Nephron progenitor cell (in vitro differentiated cells): Measurements from ENCODE around the gene ZNF280B.
"Not testable (repeated sequence)": the region's sequence is repeated elsewhere in the genome, so short reads cannot be mapped to it uniquely, and the experiment has no call there.

Experiments used
- DNase-seq: peaks from one replicate; pipeline ENCODE4 v3.0.0; 2021
- H3K27ac Mint-ChIP-seq: 2 replicates; pipeline ENCODE4 v1.8.0; 2021; ENCODE audit warnings: mild to moderate bottlenecking, moderate library complexity, mixed read lengths
- H3K27me3 Mint-ChIP-seq: 2 replicates; pipeline ENCODE4 v1.8.0; 2021; ENCODE audit warnings: mild to moderate bottlenecking, low read depth, mixed read lengths; ENCODE audit not compliant: poor library complexity
- H3K36me3 Mint-ChIP-seq: 2 replicates; pipeline ENCODE4 v1.8.0; 2021; ENCODE audit warnings: low read depth, mixed read lengths
- H3K4me1 Mint-ChIP-seq: 2 replicates; pipeline ENCODE4 v1.8.0; 2021; ENCODE audit warnings: mixed read lengths
- H3K4me3 Mint-ChIP-seq: 2 replicates; pipeline ENCODE4 v1.8.0; 2021; ENCODE audit warnings: mild to moderate bottlenecking, moderate library complexity, mixed read lengths
- H3K9me3 Mint-ChIP-seq: 2 replicates; pipeline ENCODE4 v1.8.0; 2021; ENCODE audit warnings: mild to moderate bottlenecking, moderate library complexity, mixed read lengths
- CTCF ChIP-seq: fragments of 200-600 bp; sonication (generic); IDR thresholded peaks from 2 replicates; pipeline ENCODE4 v1.5.0; 2021; ENCODE audit warnings: antibody characterized with exemption

ZNF280B gene

GRCh38 chr22:22452996-22453686, 55.4 kb downstream of the ZNF280B start:
- DNase-seq = no peak
- H3K27me3 Mint-ChIP-seq = peaks cover 88% of the 10 kb centered on the region
- H3K4me3 Mint-ChIP-seq = no peak overlapping the region
- peaks cover 17% of the 10 kb centered on the region for H3K9me3 Mint-ChIP-seq
- no peak overlapping the region for H3K27ac Mint-ChIP-seq
- no peaks in the 10 kb centered on the region for H3K36me3 Mint-ChIP-seq
- no peak for TF ChIP-seq CTCF
- no peaks in the 10 kb centered on the region for H3K4me1 Mint-ChIP-seq

- Mint-ChIP-seq H3K27ac (no peak overlapping the region), H3K27me3 (peaks cover 96% of the 10 kb centered on the region), H3K4me1 (no peaks in the 10 kb centered on the region), H3K9me3 (peaks cover 9% of the 10 kb centered on the region), H3K4me3 (no peak overlapping the region), H3K36me3 (no peaks in the 10 kb centered on the region)
- no peak for TF ChIP-seq CTCF
- no peak for DNase-seq
These were observed 56.3 kb downstream of the ZNF280B start for GRCh38 chr22:22452211-22452610.

- DNase-seq = no peak
These were observed 58.2 kb downstream of the ZNF280B start for GRCh38 chr22:22450343-22450839.

GRCh38 chr22:22449819-22450218, 58.7 kb downstream of the ZNF280B start:
- no peaks in the 10 kb centered on the region for H3K4me1 Mint-ChIP-seq
- H3K9me3 Mint-ChIP-seq = peaks cover 13% of the 10 kb centered on the region
- no peaks in the 10 kb centered on the region for H3K36me3 Mint-ChIP-seq
- no peak overlapping the region for H3K4me3 Mint-ChIP-seq
- H3K27ac Mint-ChIP-seq = no peak overlapping the region
- peaks cover 97% of the 10 kb centered on the region for H3K27me3 Mint-ChIP-seq
- no peak for DNase-seq
- no peak for TF ChIP-seq CTCF

More at GRCh38 chr22:22450343-22450839, 58.2 kb downstream of the ZNF280B start:
- H3K27me3 Mint-ChIP-seq = peaks cover 97% of the 10 kb centered on the region
- H3K4me1 Mint-ChIP-seq = no peaks in the 10 kb centered on the region
- no peak overlapping the region for H3K4me3 Mint-ChIP-seq
- H3K27ac Mint-ChIP-seq = no peak overlapping the region
- TF ChIP-seq CTCF = no peak
- H3K36me3 Mint-ChIP-seq = no peaks in the 10 kb centered on the region
- H3K9me3 Mint-ChIP-seq = peaks cover 9% of the 10 kb centered on the region

GRCh38 chr22:22446517-22446916, 62.0 kb downstream of the ZNF280B start:
- peaks cover 25% of the 10 kb centered on the region for H3K9me3 Mint-ChIP-seq
- H3K4me1 Mint-ChIP-seq = no peaks in the 10 kb centered on the region
- H3K27me3 Mint-ChIP-seq = peaks cover 81% of the 10 kb centered on the region
- no peak for DNase-seq
- H3K4me3 Mint-ChIP-seq = no peak overlapping the region
- H3K27ac Mint-ChIP-seq = no peak overlapping the region
- no peaks in the 10 kb centered on the region for H3K36me3 Mint-ChIP-seq
- no peak for TF ChIP-seq CTCF

GRCh38 chr22:22444007-22444589, 64.4 kb downstream of the ZNF280B start:
- not testable (repeated sequence) for H3K4me1 Mint-ChIP-seq, H3K27ac Mint-ChIP-seq, DNase-seq, H3K36me3 Mint-ChIP-seq, H3K4me3 Mint-ChIP-seq
- Mint-ChIP-seq H3K9me3 (peaks cover 35% of the 10 kb centered on the region), H3K27me3 (peaks cover 73% of the 10 kb centered on the region)
